GM19328 (cell line): ENCODE data around the gene GPN1.
"Not testable (repeated sequence)": the region's sequence is repeated elsewhere in the genome, so short reads cannot be mapped to it uniquely, and the experiment has no call there.

Experiments
- ATAC-seq: cut with Tn5 transposase; IDR thresholded peaks from one replicate; pipeline ENCODE4 v1.9.1; 2021; ENCODE audit warnings: mild to moderate bottlenecking, moderate library complexity; ENCODE audit not compliant: unreplicated experiment

The GPN1 gene

GRCh38 chr2:27667446-27667845 is 38.6 kb downstream of the GPN1 start:
- no peak for ATAC-seq

DNA sequence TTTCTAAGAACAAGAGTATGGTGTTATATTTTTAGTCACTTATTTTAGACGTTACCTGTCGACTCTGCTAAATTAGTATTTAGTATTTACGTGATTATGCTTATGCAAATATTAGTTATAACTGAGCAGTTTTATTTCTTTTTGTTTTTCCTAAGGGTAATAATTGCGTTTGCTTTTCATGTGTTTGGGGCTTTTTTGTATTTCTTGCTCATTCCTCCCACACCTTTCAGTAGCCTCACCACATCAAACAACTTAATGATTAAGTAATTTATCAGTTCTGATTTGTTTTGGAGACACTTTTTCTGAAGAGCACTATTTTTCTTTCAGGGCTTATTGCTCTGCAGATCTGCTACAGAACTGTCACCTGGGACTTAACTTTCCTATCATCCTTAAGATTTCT is 42.4 kb downstream of the GPN1 start:
- ATAC-seq: no peak

GRCh38 chr2:27672723-27673486 is 44.1 kb downstream of the GPN1 start:
- ATAC-seq: no peak

- ATAC-seq: no peak
These were observed 51.7 kb downstream of the GPN1 start for GRCh38 chr2:27680571-27680970.

DNA sequence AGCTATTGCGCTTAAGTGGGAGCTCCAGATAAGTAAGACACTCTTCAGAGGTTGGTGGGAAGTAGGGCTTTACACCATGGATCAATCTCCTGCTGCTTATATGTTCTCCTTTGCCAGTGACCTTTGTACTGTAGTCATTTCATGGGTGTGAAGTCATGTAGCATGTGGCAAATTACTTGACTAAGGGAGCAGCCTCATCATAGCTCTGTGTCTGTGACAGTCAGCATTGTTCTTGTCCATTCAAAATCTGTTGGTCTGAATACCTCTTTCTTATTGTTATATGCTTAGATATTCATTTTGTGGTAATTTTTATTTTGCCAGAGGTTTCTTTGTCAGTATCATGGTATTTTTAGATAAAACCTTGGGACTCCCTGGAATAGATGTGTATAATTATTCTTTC is 53.0 kb downstream of the GPN1 start:
- no peak for ATAC-seq

- not testable (repeated sequence) for ATAC-seq
These were observed 53.5 kb downstream of the GPN1 start for GRCh38 chr2:27682334-27682771.

GRCh38 chr2:27683390-27684071 is 54.7 kb downstream of the GPN1 start:
- peak; percentile 72 for ATAC-seq

DNA sequence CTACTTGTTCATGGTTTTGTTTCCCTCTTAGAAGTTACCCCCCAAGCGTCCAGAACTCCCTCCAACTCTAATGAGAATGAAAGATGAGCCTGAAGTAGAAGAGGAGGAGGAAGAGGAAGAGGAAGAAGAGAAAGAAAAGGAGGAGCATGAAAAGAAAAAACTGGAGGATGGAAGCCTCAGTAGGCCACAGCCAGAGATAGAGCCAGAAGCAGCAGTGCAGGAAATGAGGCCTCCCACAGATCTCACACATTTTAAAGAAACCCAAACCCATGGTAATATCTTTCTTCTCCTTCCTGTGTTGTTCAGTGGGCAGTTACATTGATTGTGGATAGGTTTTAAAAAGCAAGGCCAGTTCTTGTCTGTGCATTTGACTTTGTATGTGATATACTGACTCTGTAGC is 56.2 kb downstream of the GPN1 start:
- ATAC-seq: not testable (repeated sequence)

- ATAC-seq: no peak
These were observed 56.7 kb downstream of the GPN1 start for GRCh38 chr2:27685577-27685976.

DNA sequence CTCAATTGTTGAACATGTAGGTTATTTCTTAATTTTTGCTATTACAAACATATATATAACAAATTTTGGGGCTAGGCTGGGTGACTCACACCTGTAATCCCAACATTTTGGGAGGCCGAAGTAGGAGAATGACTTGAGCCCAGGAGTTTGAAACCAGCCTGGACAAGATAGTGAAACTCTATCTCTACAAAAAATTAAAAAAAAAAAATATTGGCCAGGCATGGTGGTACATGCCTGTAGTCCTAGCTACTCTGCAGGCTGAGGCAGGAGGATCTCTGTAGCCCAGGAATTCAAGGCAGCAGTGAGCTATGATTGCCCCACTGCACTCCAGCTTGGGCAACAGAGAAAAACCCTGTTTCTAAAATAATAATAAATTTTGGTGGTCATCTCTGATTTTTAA is 58.4 kb downstream of the GPN1 start:
- ATAC-seq: no peak

- no peak for ATAC-seq
These were observed 60.6 kb downstream of the GPN1 start for GRCh38 chr2:27689424-27689823.

- ATAC-seq: no peak
These were observed 61.2 kb downstream of the GPN1 start for GRCh38 chr2:27690052-27690451.

GRCh38 chr2:27697660-27698059 is 68.8 kb downstream of the GPN1 start:
- ATAC-seq: no peak
